ENCODE measurements around the gene NOC4L. TPM values are rescaled to one million over a fixed set of nuclear protein-coding genes. Genes with fewer than 3 reads are reported as not detected.

NOC4L gene
- total and polyA plus RNA-seq, 12 donors = 7.4 to 22.2 (median 9.5) TPM

- Histone ChIP-seq H3K4me3 (no peak overlapping the region), H3K4me1 (no peaks in the 10 kb centered on the region), H3K27ac (no peak overlapping the region), H3K27me3 (no peaks in the 10 kb centered on the region), H3K9me3 (no peaks in the 10 kb centered on the region), H3K36me3 (peaks cover 3 to 93% (median 45%) of the 10 kb centered on the region in 9 donors)
- ATAC-seq (no peak), DNase-seq (no peak)
- 82 to 93% methylated on average over 3 of the region's 3 CpGs for WGBS, 2 donors
- intact Hi-C loops (cut with DNase I) = no loop called here
- no peak for TF ChIP-seq CTCF (IDR thresholded peaks at IDR 0.05)
These were observed 33.6 kb upstream of the NOC4L start for GRCh38 chr12:132110677-132111076.

- Histone ChIP-seq H3K27me3 (no peaks in the 10 kb centered on the region), H3K4me1 (no peaks in the 10 kb centered on the region), H3K9me3 (no peaks in the 10 kb centered on the region), H3K36me3 (peaks cover 3 to 93% (median 48%) of the 10 kb centered on the region in 9 donors), H3K4me3 (no peak overlapping the region), H3K27ac (no peak overlapping the region)
- 88 to 91% methylated on average over 19 of the region's 19 CpGs for WGBS, 2 donors
- no peak for TF ChIP-seq CTCF (IDR thresholded peaks at IDR 0.05)
- DNase-seq (no peak), ATAC-seq (peak in 1 of 8 donors; percentile 35)
- intact Hi-C loops (cut with DNase I) = no loop called here
These were observed 32.5 kb upstream of the NOC4L start for GRCh38 chr12:132111654-132112304.

- H3K27ac ChIP-seq = no peak overlapping the region
- 96 to 99% methylated on average over 6 of the region's 6 CpGs for WGBS, 2 donors
- DNase-seq = no peak
- no peaks in the 10 kb centered on the region for H3K27me3 ChIP-seq
- intact Hi-C loops (cut with DNase I) = no loop called here
- peak in 1 of 8 donors; percentile 18 for ATAC-seq
- H3K36me3 ChIP-seq = peaks cover 3 to 94% (median 43%) of the 10 kb centered on the region in 9 donors
- no peaks in the 10 kb centered on the region for H3K9me3 ChIP-seq
- no peaks in the 10 kb centered on the region for H3K4me1 ChIP-seq
- TF ChIP-seq CTCF (IDR thresholded peaks at IDR 0.05) = no peak
- H3K4me3 ChIP-seq = no peak overlapping the region
These were observed 29.6 kb upstream of the NOC4L start for GRCh38 chr12:132114667-132115066.

GRCh38 chr12:132115500-132115899 is 28.8 kb upstream of the NOC4L start:
- WGBS, 2 donors = 91 to 95% methylated on average over 9 of the region's 9 CpGs
- H3K27me3 ChIP-seq = no peaks in the 10 kb centered on the region
- no peak overlapping the region for H3K4me3 ChIP-seq
- no peaks in the 10 kb centered on the region for H3K9me3 ChIP-seq
- DNase-seq (no peak), ATAC-seq (no peak)
- intact Hi-C loops (cut with DNase I) = no loop called here
- H3K27ac ChIP-seq = no peak overlapping the region
- peaks cover 3 to 94% (median 38%) of the 10 kb centered on the region in 9 donors for H3K36me3 ChIP-seq
- no peaks in the 10 kb centered on the region for H3K4me1 ChIP-seq
- TF ChIP-seq CTCF (IDR thresholded peaks at IDR 0.05) = no peak
